HepG2 (cell line): ENCODE results near the gene SLC15A2. TPM values are rescaled to one million over a fixed set of nuclear protein-coding genes. Genes with fewer than 3 reads are reported as not detected.

Source experiments
- ATAC-seq: fragments of 200-7000 bp; cut with Tn5 transposase; 3 replicates; pipeline ENCODE4 v1.9.1; 2020; ENCODE audit warnings: mild to moderate bottlenecking, moderate library complexity
- BruUV-seq: library from RNA; stranded (reverse); fragments of 400-500 nt; replicated peaks from 2 replicates; lab custom pipeline; 2021; lab: Mats Ljungman, UMichigan
- CTCF ChIA-PET: fragments of 300-600 bp; formaldehyde crosslinking; extraction: SDS; loops from one replicate; lab custom pipeline; 2021; ENCODE audit warnings: low total read pairs, inconsistent platforms, low intra/inter-chr PET ratio; lab: Yijun Ruan, JAX
- POLR2A ChIA-PET: fragments of 350-600 bp; sonication (Branson Sonifier 250); formaldehyde crosslinking; loops from one replicate; lab custom pipeline; 2020; ENCODE audit warnings: antibody characterized with exemption, inconsistent platforms; lab: Yijun Ruan, JAX
- DNase-seq: peaks from one replicate; pipeline ENCODE4 v3.0.0-alpha.2; 2015; ENCODE audit warnings: low spot score
- FAIRE-seq: peaks from 3 replicates; lab custom pipeline; 2011; peaks lifted over from hg19 to GRCh38; lab: Jason Lieb, UNC
- H2AFZ ChIP-seq: one replicate; pipeline ENCODE4 v1.6.1; 2011; ENCODE audit warnings: low read length, inconsistent platforms
- H3K27ac ChIP-seq: fragments of 300-600 bp; 3 replicates; pipeline ENCODE4 v1.8.0; 2011; ENCODE audit warnings: mixed run types, mild to moderate bottlenecking, mixed read lengths, low read length, inconsistent platforms; ENCODE audit not compliant: insufficient read depth; ENCODE audit errors: extremely low read length
- H3K27me3 ChIP-seq, 2 experiments: fragments of 200-600 bp in 1 of 2; 2 replicates in 1 of 2; 3 replicates in 1 of 2; pipeline versions ENCODE4 v1.6.0 to v1.8.0; 2011; ENCODE audit warnings: low read length in 2 of 2, mild to moderate bottlenecking in 2 of 2, moderate library complexity in 2 of 2, inconsistent platforms in 1 of 2; ENCODE audit not compliant: insufficient read depth in 2 of 2, control insufficient read depth in 1 of 2
- H3K36me3 ChIP-seq, 2 experiments: fragments of 200-600 bp in 1 of 2; replicated peaks in 1 of 2; 2 replicates in 1 of 2; 3 replicates in 1 of 2; pipeline versions ENCODE4 v1.5.1 to v1.8.0; 2011; ENCODE audit warnings: low read length in 2 of 2, inconsistent platforms in 1 of 2; ENCODE audit not compliant: insufficient read depth in 2 of 2, control insufficient read depth in 1 of 2
- H3K4me1 ChIP-seq: 2 replicates; pipeline ENCODE4 v1.5.1; 2012; ENCODE audit warnings: low read length, inconsistent platforms; ENCODE audit not compliant: insufficient read depth
- H3K4me2 ChIP-seq: 2 replicates; pipeline ENCODE4 v1.6.0; 2011; ENCODE audit warnings: low read depth, low read length, inconsistent platforms
- H3K4me3 ChIP-seq, 3 experiments: fragments of 200-600 bp in 1 of 3; sonication (generic), shearing (Covaris generic) in 1 of 3; replicated peaks in 1 of 3; 2 replicates each; pipeline ENCODE4 v1.5.1; 2011 to 2016; ENCODE audit warnings: low read length in 3 of 3, inconsistent platforms in 2 of 3, low read depth in 2 of 3, mild to moderate bottlenecking in 2 of 3, control low read depth in 1 of 3, mixed read lengths in 1 of 3; ENCODE audit not compliant: insufficient read depth in 1 of 3
- H3K79me2 ChIP-seq: one replicate; pipeline ENCODE4 v1.6.1; 2011; ENCODE audit warnings: low read length, inconsistent platforms; ENCODE audit not compliant: insufficient read depth
- H3K9ac ChIP-seq: 2 replicates; pipeline ENCODE4 v1.6.0; 2011; ENCODE audit warnings: mild to moderate bottlenecking, low read depth, low read length, inconsistent platforms; ENCODE audit not compliant: insufficient read depth
- H3K9me3 ChIP-seq: 2 replicates; pipeline ENCODE4 v1.5.1; 2012; ENCODE audit warnings: mild to moderate bottlenecking, low read length
- H4K20me1 ChIP-seq: 2 replicates; pipeline ENCODE4 v1.6.0; 2011; ENCODE audit warnings: inconsistent platforms, mild to moderate bottlenecking, low read length, moderate library complexity; ENCODE audit not compliant: insufficient read depth
- BHLHE40 ChIP-seq: IDR thresholded peaks from 2 replicates; pipeline ENCODE4 v1.6.1; 2011; ENCODE audit warnings: low read length, improper control_type of control experiment
- HOXD1 ChIP-seq: sonication (generic); formaldehyde crosslinking; IDR thresholded peaks from 2 replicates; pipeline ENCODE4 v1.5.0; 2020; ENCODE audit warnings: missing genetic modification reagents
- KDM2A ChIP-seq: sonication (generic); formaldehyde crosslinking; IDR thresholded peaks from 2 replicates; pipeline ENCODE4 v1.4.0; 2020; ENCODE audit warnings: low read depth, missing genetic modification reagents, borderline replicate concordance
- MYC ChIP-seq: sonication (generic); formaldehyde crosslinking; IDR thresholded peaks from 2 replicates; pipeline ENCODE4 v1.9.0; 2021; ENCODE audit warnings: missing genetic modification reagents, borderline replicate concordance
- PHB2 ChIP-seq: fragments of 450-650 bp; IDR thresholded peaks from 2 replicates; pipeline ENCODE4 v1.6.1; 2018; ENCODE audit not compliant: partially characterized antibody
- PHF5A ChIP-seq: IDR thresholded peaks from one replicate; pipeline ENCODE4 v1.6.1; 2018; ENCODE audit warnings: low read depth, missing genetic modification reagents; ENCODE audit not compliant: unreplicated experiment
- SALL2 ChIP-seq: sonication (generic); formaldehyde crosslinking; IDR thresholded peaks from 2 replicates; pipeline ENCODE4 v1.8.1; 2023; ENCODE audit warnings: mild to moderate bottlenecking, missing genetic modification reagents, inconsistent platforms
- TIGD3 ChIP-seq: sonication (generic); formaldehyde crosslinking; IDR thresholded peaks from 2 replicates; pipeline ENCODE4 v1.5.1; 2020; ENCODE audit warnings: mild to moderate bottlenecking, missing genetic modification reagents, borderline replicate concordance
- ZFP91 ChIP-seq: sonication (generic); formaldehyde crosslinking; IDR thresholded peaks from 2 replicates; pipeline ENCODE4 v1.9.0; 2022; ENCODE audit warnings: missing genetic modification reagents, mild to moderate bottlenecking, borderline replicate concordance
- ZNF382 ChIP-seq: sonication (generic); formaldehyde crosslinking; IDR thresholded peaks from 2 replicates; pipeline ENCODE4 v1.5.0; 2020; ENCODE audit warnings: missing genetic modification reagents, mild to moderate bottlenecking, borderline replicate concordance
- ZNF414 ChIP-seq: sonication (generic); formaldehyde crosslinking; IDR thresholded peaks from 2 replicates; pipeline ENCODE4 v1.5.0; 2020; ENCODE audit warnings: missing genetic modification reagents
- ZNF432 ChIP-seq: sonication (generic); formaldehyde crosslinking; IDR thresholded peaks from 2 replicates; pipeline ENCODE4 v1.5.0; 2020; ENCODE audit warnings: missing genetic modification reagents, mild to moderate bottlenecking, borderline replicate concordance
- ZNF616 ChIP-seq: sonication (generic); formaldehyde crosslinking; IDR thresholded peaks from 2 replicates; pipeline ENCODE4 v1.5.0; 2020; ENCODE audit warnings: low read depth, mild to moderate bottlenecking, missing genetic modification reagents
- ZNF672 ChIP-seq: sonication (generic); formaldehyde crosslinking; IDR thresholded peaks from 2 replicates; pipeline ENCODE4 v1.8.1; 2022; ENCODE audit warnings: missing genetic modification reagents
- ZNF770 ChIP-seq: sonication (generic); formaldehyde crosslinking; IDR thresholded peaks from 2 replicates; pipeline ENCODE4 v1.5.0; 2020; ENCODE audit warnings: mild to moderate bottlenecking, missing genetic modification reagents
- ZNF792 ChIP-seq: IDR thresholded peaks from 2 replicates; pipeline ENCODE4 v1.6.1; 2016
- ZXDC ChIP-seq: sonication (generic); formaldehyde crosslinking; IDR thresholded peaks from 2 replicates; pipeline ENCODE4 v1.5.0; 2020; ENCODE audit warnings: mild to moderate bottlenecking, missing genetic modification reagents
- WGBS: methylation state at CpG from one replicate; pipeline ENCODE4 v1.1.6; 2017; ENCODE audit warnings: low lambda C conversion rate; 5-methylcytosine and 5-hydroxymethylcytosine counted together
- in situ Hi-C: cut with HindIII; loops from 2 replicates; pipeline ENCODE4 v1.10.0; 2017; ENCODE audit warnings: low pct_unique_long_range_greater_than_20kb; ENCODE audit not compliant: extremely low pct_ligation_motif_present
- intact Hi-C: fragments of 100-400 bp; cut with micrococcal nuclease; formaldehyde crosslinking; loops from one replicate; pipeline ENCODE4 v1.10.0; 2022; ENCODE audit not compliant: unreplicated experiment
- polyA plus RNA-seq, 8 experiments: library from polyadenylated mRNA; depleted of rRNA in 3 of 8; stranded (reverse) in 7 of 8; unstranded in 1 of 8; fragments of >200 nt; fragmentation: Illumina TruSeq in 4 of 8; extraction: Trizol in 4 of 8; gene quantifications; 2 replicates each; pipeline versions ENCODE4 v1.2.1 to v1.2.3, GENCODE V29; 2011 to 2016; ENCODE audit warnings: low read depth in 4 of 8, missing spikeins in 1 of 8, mixed read lengths in 1 of 8; ENCODE audit not compliant: insufficient read depth in 1 of 8
- total RNA-seq, 5 experiments: library from RNA; depleted of rRNA; stranded (reverse); fragments of >200 nt; fragmentation: Illumina TruSeq; extraction: Trizol; gene quantifications; 2 replicates each; pipeline ENCODE4 v1.2.3, GENCODE V29; 2016; ENCODE audit warnings: low read depth in 1 of 5

SLC15A2 gene
- total and polyA plus RNA-seq, 2 of the 13 experiments (the other 11 are each of a cell fraction or from before 2014, with no cell fraction given) = 1.0 to 1.4 TPM

- intact Hi-C loops = no loop called here
- ATAC-seq (no peak), FAIRE-seq (no peak), DNase-seq (no peak)
- ChIA-PET POLR2A (no interaction called here), CTCF (no interaction called here)
- BruUV-seq = no TSS peak
- H3K27me3 ChIP-seq = no peaks in the 10 kb centered on the region
- no peak overlapping the region for H2AFZ ChIP-seq
- H3K4me2 ChIP-seq = no peak overlapping the region
- no peaks in the 10 kb centered on the region for H3K4me1 ChIP-seq
- TF ChIP-seq PHB2 (no peak), ZNF616 (CRISPR knock-in tag) (no peak), KDM2A (CRISPR knock-in tag) (no peak), ZFP91 (no peak), HOXD1 (CRISPR knock-in tag) (no peak), ZNF672 (CRISPR knock-in tag) (no peak), ZXDC (CRISPR knock-in tag) (no peak), TIGD3 (CRISPR knock-in tag) (no peak), PHF5A (no peak), ZNF792 (CRISPR knock-in tag) (no peak), ZNF770 (CRISPR knock-in tag) (no peak), MYC (CRISPR knock-in tag) (no peak), ZNF414 (CRISPR knock-in tag) (no peak), BHLHE40 (no peak), SALL2 (no peak), ZNF382 (CRISPR knock-in tag) (no peak), ZNF432 (CRISPR knock-in tag) (no peak)
- no peak overlapping the region for H3K27ac ChIP-seq
- 92% methylated on average over 1 of the region's 1 CpG for WGBS
- in situ Hi-C loops = no loop called here
- no peaks in the 10 kb centered on the region for H4K20me1 ChIP-seq
- no peaks in the 10 kb centered on the region for H3K79me2 ChIP-seq
- H3K4me3 ChIP-seq = no peak overlapping the region
- H3K9me3 ChIP-seq = no peaks in the 10 kb centered on the region
- H3K36me3 ChIP-seq = no peaks in the 10 kb centered on the region
- H3K9ac ChIP-seq = no peak overlapping the region
Observed at GRCh38 chr3:121941592-121941991, 47.4 kb downstream of the SLC15A2 start.
